Liver (tissue), 9 donors: Measurements from ENCODE around the gene ARHGAP9. TPM values are rescaled to one million over a fixed set of nuclear protein-coding genes. Genes with fewer than 3 reads are reported as not detected.

Source experiments
- DNase-seq: peaks from one replicate; pipeline ENCODE4 v3.0.0-alpha.2; 2017; ENCODE audit warnings: low spot score
- H3K27ac ChIP-seq, 2 donors: one replicate each; pipeline ENCODE4 v1.7.0; 2013; ENCODE audit warnings: inconsistent platforms in 2 of 2, low read length in 2 of 2, control low read depth in 1 of 2, low read depth in 1 of 2, mild to moderate bottlenecking in 1 of 2
- H3K27me3 ChIP-seq, 4 donors: one replicate each; pipeline versions ENCODE4 v1.6.1 to v1.7.0; 2013; ENCODE audit warnings: low read length in 3 of 4, inconsistent platforms in 1 of 4, mild to moderate bottlenecking in 1 of 4, moderate library complexity in 1 of 4; ENCODE audit not compliant: control insufficient read depth in 4 of 4, insufficient read depth in 4 of 4
- H3K36me3 ChIP-seq, 4 donors: one replicate each; pipeline versions ENCODE4 v1.6.1 to v1.7.0; 2013; ENCODE audit warnings: low read length in 3 of 4, mild to moderate bottlenecking in 3 of 4, low read depth in 1 of 4, moderate library complexity in 1 of 4; ENCODE audit not compliant: control insufficient read depth in 4 of 4, insufficient read depth in 3 of 4
- H3K4me1 ChIP-seq, 4 donors: one replicate each; pipeline versions ENCODE4 v1.6.1 to v1.7.0; 2013; ENCODE audit warnings: low read length in 3 of 4, mild to moderate bottlenecking in 3 of 4, moderate library complexity in 1 of 4; ENCODE audit not compliant: control insufficient read depth in 4 of 4, insufficient read depth in 4 of 4
- H3K4me3 ChIP-seq, 3 donors: one replicate each; pipeline versions ENCODE4 v1.6.1 to v1.7.0; 2013; ENCODE audit warnings: low read length in 3 of 3, control low read depth in 1 of 3, low read depth in 1 of 3, mild to moderate bottlenecking in 1 of 3
- H3K9ac ChIP-seq, 2 donors: one replicate each; pipeline ENCODE4 v1.7.0; 2013; ENCODE audit warnings: low read length in 2 of 2, mild to moderate bottlenecking in 2 of 2, moderate library complexity in 2 of 2, control low read depth in 1 of 2, low read depth in 1 of 2
- H3K9me3 ChIP-seq, 4 donors: one replicate each; pipeline versions ENCODE4 v1.6.1 to v1.7.0; 2013; ENCODE audit warnings: low read length in 3 of 4; ENCODE audit not compliant: control insufficient read depth in 4 of 4
- EGR1 ChIP-seq, 2 donors: IDR thresholded peaks; 2 replicates each; pipeline ENCODE4 v1.6.1; 2016 to 2018; ENCODE audit warnings: antibody characterized with exemption in 2 of 2, low read depth in 2 of 2
- FOXA1 ChIP-seq: IDR thresholded peaks from 2 replicates; pipeline ENCODE4 v1.6.1; 2016; ENCODE audit warnings: antibody characterized with exemption
- FOXA2 ChIP-seq: IDR thresholded peaks from 2 replicates; pipeline ENCODE4 v1.6.1; 2016; ENCODE audit warnings: antibody characterized with exemption
- HNF4A ChIP-seq, 2 donors: conservative IDR thresholded peaks; 2 replicates each; pipeline ENCODE4 v1.6.1; 2016; ENCODE audit warnings: antibody characterized with exemption in 2 of 2, mild to moderate bottlenecking in 2 of 2
- HNF4G ChIP-seq: IDR thresholded peaks from 2 replicates; pipeline ENCODE4 v1.6.1; 2016; ENCODE audit warnings: antibody characterized with exemption
- JUND ChIP-seq, 2 donors: IDR thresholded peaks; 2 replicates each; pipeline ENCODE4 v1.6.1; 2016; ENCODE audit warnings: antibody characterized with exemption in 2 of 2
- NR2F2 ChIP-seq: IDR thresholded peaks from 2 replicates; pipeline ENCODE4 v1.6.1; 2016; ENCODE audit warnings: antibody characterized with exemption
- RAD21 ChIP-seq, 2 donors: IDR thresholded peaks; 2 replicates each; pipeline ENCODE4 v1.6.1; 2016; ENCODE audit warnings: antibody characterized with exemption in 2 of 2, mild to moderate bottlenecking in 2 of 2
- RXRA ChIP-seq, 2 donors: IDR thresholded peaks; 2 replicates each; pipeline ENCODE4 v1.6.1; 2017 to 2018; ENCODE audit warnings: antibody characterized with exemption in 2 of 2, mild to moderate bottlenecking in 1 of 2
- SP1 ChIP-seq: IDR thresholded peaks from 2 replicates; pipeline ENCODE4 v1.6.1; 2018; ENCODE audit warnings: antibody characterized with exemption, mild to moderate bottlenecking
- TAF1 ChIP-seq: conservative IDR thresholded peaks from 2 replicates; pipeline ENCODE4 v1.6.1; 2016; ENCODE audit warnings: antibody characterized with exemption, mild to moderate bottlenecking
- YY1 ChIP-seq: IDR thresholded peaks from 2 replicates; pipeline ENCODE4 v1.6.1; 2016; ENCODE audit warnings: antibody characterized with exemption, mild to moderate bottlenecking
- WGBS: extraction: QIAGEN DNeasy Blood & Tissue Kit; methylation state at CpG from one replicate; pipeline ENCODE4 v1.1.7; 2013; 5-methylcytosine and 5-hydroxymethylcytosine counted together
- polyA plus RNA-seq, 2 donors: library from polyadenylated mRNA; stranded (reverse) in 1 of 2; unstranded in 1 of 2; fragments of 200-250 nt in 1 of 2; fragments of >200 nt in 1 of 2; fragmentation: Nextera tagmentation in 1 of 2; extraction: Ambion mirVana in 1 of 2; gene quantifications; one replicate each; pipeline versions ENCODE4 v1.2.1 to v1.2.3, GENCODE V29; 2013 to 2015
- total RNA-seq, 2 donors: library from RNA; depleted of rRNA; stranded (reverse); fragments of >200 nt; gene quantifications; one replicate each; pipeline ENCODE4 v1.2.3, GENCODE V29; 2014
- TF ChIP-seq, protein P1 (sequence below): IDR thresholded peaks from 2 replicates; pipeline ENCODE4 v1.6.1; 2016; ENCODE audit warnings: antibody characterized with exemption
- TF ChIP-seq, protein P2 (sequence below): IDR thresholded peaks from 2 replicates; pipeline ENCODE4 v1.6.1; 2016; ENCODE audit warnings: antibody characterized with exemption
- TF ChIP-seq, protein P3 (sequence below): IDR thresholded peaks from 2 replicates; pipeline ENCODE4 v1.6.1; 2016; ENCODE audit warnings: antibody characterized with exemption
- TF ChIP-seq, protein P4 (sequence below): IDR thresholded peaks from 2 replicates; pipeline ENCODE4 v1.6.1; 2016; ENCODE audit warnings: antibody characterized with exemption, mild to moderate bottlenecking
- TF ChIP-seq, protein P5 (sequence below): fragments of 150-350 bp; IDR thresholded peaks from 2 replicates; pipeline ENCODE4 v1.5.1; 2017; ENCODE audit warnings: improper control_type of control experiment, low read depth, low read length; ENCODE audit not compliant: missing input control
- donor health status: healthy.
- donor health status: healthy.
- donor health status: healthy.
- donor health status: healthy.
- donor health status: healthy.

Gene ARHGAP9
- total and polyA plus RNA-seq, 4 donors: 3.0 to 12.0 (median 7.1) TPM

DNA sequence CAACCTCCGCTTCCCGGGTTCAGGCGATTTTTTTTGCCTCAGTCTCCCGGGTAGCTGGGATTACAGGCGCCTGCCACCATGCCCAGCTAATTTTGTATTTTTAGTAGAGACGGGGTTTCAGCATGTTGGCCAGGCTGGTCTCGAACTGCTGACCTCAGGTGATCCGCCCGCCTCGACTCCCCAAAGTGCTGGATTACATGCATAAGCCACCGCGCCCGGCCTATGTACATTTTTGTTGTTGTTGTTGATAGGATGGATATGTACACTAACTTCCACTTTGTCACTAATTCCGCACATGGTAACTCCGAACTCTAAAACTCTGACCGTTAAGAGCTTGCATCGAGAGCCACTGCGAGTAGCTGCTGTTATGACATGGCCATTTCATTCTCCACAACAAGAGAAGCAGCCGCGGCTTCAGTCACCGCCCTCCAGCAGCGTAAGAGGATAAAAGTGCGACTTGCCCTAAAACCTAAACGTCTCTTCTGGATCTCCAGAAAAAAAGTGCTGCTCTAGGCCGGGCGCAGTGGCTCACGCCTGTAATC lies 7.5 kb upstream of the ARHGAP9 start:
- H3K36me3 ChIP-seq: peaks cover 5 to 23% (median 16%) of the 10 kb centered on the region in 4 donors
- no peak overlapping the region for H3K4me3 ChIP-seq
- 91% methylated on average over 27 of the region's 27 CpGs for WGBS
- H3K27me3 ChIP-seq: no peaks in the 10 kb centered on the region
- TF ChIP-seq HNF4G (no peak), NR2F2 (no peak), HNF4A (conservative IDR thresholded peaks at IDR 0.05) (no peak), RAD21 (IDR thresholded peaks at IDR 0.05) (no peak), FOXA2 (no peak), JUND (IDR thresholded peaks at IDR 0.05) (no peak), TAF1 (no peak), RXRA (IDR thresholded peaks at IDR 0.05) (no peak), SP1 (no peak), EGR1 (IDR thresholded peaks at IDR 0.05; ENCODE audit: low read depth in 2 of 2) (no peak), FOXA1 (no peak), YY1 (no peak)
- TF ChIP-seq, protein P1, sequence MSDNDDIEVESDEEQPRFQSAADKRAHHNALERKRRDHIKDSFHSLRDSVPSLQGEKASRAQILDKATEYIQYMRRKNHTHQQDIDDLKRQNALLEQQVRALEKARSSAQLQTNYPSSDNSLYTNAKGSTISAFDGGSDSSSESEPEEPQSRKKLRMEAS: no peak
- TF ChIP-seq, protein P2, sequence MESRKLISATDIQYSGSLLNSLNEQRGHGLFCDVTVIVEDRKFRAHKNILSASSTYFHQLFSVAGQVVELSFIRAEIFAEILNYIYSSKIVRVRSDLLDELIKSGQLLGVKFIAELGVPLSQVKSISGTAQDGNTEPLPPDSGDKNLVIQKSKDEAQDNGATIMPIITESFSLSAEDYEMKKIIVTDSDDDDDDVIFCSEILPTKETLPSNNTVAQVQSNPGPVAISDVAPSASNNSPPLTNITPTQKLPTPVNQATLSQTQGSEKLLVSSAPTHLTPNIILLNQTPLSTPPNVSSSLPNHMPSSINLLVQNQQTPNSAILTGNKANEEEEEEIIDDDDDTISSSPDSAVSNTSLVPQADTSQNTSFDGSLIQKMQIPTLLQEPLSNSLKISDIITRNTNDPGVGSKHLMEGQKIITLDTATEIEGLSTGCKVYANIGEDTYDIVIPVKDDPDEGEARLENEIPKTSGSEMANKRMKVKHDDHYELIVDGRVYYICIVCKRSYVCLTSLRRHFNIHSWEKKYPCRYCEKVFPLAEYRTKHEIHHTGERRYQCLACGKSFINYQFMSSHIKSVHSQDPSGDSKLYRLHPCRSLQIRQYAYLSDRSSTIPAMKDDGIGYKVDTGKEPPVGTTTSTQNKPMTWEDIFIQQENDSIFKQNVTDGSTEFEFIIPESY: no peak
- TF ChIP-seq, protein P3, sequence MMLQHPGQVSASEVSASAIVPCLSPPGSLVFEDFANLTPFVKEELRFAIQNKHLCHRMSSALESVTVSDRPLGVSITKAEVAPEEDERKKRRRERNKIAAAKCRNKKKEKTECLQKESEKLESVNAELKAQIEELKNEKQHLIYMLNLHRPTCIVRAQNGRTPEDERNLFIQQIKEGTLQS: no peak
- TF ChIP-seq, protein P4, sequence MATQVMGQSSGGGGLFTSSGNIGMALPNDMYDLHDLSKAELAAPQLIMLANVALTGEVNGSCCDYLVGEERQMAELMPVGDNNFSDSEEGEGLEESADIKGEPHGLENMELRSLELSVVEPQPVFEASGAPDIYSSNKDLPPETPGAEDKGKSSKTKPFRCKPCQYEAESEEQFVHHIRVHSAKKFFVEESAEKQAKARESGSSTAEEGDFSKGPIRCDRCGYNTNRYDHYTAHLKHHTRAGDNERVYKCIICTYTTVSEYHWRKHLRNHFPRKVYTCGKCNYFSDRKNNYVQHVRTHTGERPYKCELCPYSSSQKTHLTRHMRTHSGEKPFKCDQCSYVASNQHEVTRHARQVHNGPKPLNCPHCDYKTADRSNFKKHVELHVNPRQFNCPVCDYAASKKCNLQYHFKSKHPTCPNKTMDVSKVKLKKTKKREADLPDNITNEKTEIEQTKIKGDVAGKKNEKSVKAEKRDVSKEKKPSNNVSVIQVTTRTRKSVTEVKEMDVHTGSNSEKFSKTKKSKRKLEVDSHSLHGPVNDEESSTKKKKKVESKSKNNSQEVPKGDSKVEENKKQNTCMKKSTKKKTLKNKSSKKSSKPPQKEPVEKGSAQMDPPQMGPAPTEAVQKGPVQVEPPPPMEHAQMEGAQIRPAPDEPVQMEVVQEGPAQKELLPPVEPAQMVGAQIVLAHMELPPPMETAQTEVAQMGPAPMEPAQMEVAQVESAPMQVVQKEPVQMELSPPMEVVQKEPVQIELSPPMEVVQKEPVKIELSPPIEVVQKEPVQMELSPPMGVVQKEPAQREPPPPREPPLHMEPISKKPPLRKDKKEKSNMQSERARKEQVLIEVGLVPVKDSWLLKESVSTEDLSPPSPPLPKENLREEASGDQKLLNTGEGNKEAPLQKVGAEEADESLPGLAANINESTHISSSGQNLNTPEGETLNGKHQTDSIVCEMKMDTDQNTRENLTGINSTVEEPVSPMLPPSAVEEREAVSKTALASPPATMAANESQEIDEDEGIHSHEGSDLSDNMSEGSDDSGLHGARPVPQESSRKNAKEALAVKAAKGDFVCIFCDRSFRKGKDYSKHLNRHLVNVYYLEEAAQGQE: no peak
- TF ChIP-seq, protein P5, sequence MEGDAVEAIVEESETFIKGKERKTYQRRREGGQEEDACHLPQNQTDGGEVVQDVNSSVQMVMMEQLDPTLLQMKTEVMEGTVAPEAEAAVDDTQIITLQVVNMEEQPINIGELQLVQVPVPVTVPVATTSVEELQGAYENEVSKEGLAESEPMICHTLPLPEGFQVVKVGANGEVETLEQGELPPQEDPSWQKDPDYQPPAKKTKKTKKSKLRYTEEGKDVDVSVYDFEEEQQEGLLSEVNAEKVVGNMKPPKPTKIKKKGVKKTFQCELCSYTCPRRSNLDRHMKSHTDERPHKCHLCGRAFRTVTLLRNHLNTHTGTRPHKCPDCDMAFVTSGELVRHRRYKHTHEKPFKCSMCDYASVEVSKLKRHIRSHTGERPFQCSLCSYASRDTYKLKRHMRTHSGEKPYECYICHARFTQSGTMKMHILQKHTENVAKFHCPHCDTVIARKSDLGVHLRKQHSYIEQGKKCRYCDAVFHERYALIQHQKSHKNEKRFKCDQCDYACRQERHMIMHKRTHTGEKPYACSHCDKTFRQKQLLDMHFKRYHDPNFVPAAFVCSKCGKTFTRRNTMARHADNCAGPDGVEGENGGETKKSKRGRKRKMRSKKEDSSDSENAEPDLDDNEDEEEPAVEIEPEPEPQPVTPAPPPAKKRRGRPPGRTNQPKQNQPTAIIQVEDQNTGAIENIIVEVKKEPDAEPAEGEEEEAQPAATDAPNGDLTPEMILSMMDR: no peak
- peaks cover 2 to 17% (median 11%) of the 10 kb centered on the region in 4 donors for H3K4me1 ChIP-seq
- no peaks in the 10 kb centered on the region for H3K9me3 ChIP-seq
- H3K9ac ChIP-seq: no peak overlapping the region
- DNase-seq: no peak
- no peak overlapping the region for H3K27ac ChIP-seq
